DMS53 treated with DMSO at 0.1 percent for 48 hours (cell line): ENCODE measurements around the gene OR11H1.
"Not testable (repeated sequence)": the region's sequence is repeated elsewhere in the genome, so short reads cannot be mapped to it uniquely, and the experiment has no call there.

Source experiments
- DNase-seq: peaks from one replicate; lab custom pipeline; 2025; ENCODE audit not compliant: unreplicated experiment; lab: John Stamatoyannopoulos, UW

OR11H1 gene

GRCh38 chr22:15527892-15528291 is at the start of gene OR11H1:
TSS of gene OR11H1 (plus strand) at chr22:15528192. CDS start at chr22:15528192, 0 bp downstream.
- not testable (repeated sequence) for DNase-seq

- DNase-seq: not testable (repeated sequence)
Observed at GRCh38 chr22:15509967-15510366, 18.0 kb upstream of the OR11H1 start.

GRCh38 chr22:15515896-15516295 is 12.1 kb upstream of the OR11H1 start:
- not testable (repeated sequence) for DNase-seq

- not testable (repeated sequence) for DNase-seq
Observed at GRCh38 chr22:15553767-15554166, 25.8 kb downstream of the OR11H1 start.

- DNase-seq: not testable (repeated sequence)
Observed at GRCh38 chr22:15563461-15563860, 35.5 kb downstream of the OR11H1 start.

- DNase-seq: not testable (repeated sequence)
Observed at GRCh38 chr22:15565063-15565462, 37.1 kb downstream of the OR11H1 start.
